ENCODE measurements around the gene TTC3.

GRCh38 chr21:37204580-37204979 lies 131.5 kb downstream of the TTC3 start:
- TF ChIP-seq CTCF (IDR thresholded peaks at IDR 0.05) (no peak), POLR2AphosphoS5 (IDR thresholded peaks at IDR 0.05) (no peak)

All from prostate gland (tissue), 2 donors.